GM12892 (cell line): ENCODE results near the gene MGAT4B.

Experiments
- DNase-seq: peaks from one replicate; pipeline ENCODE4 v3.0.0; 2011; ENCODE audit not compliant: insufficient read length
- FAIRE-seq: peaks from 2 replicates; lab custom pipeline; 2011; peaks lifted over from hg19 to GRCh38; lab: Jason Lieb, UNC
- POLR2A ChIP-seq: IDR thresholded peaks from 2 replicates; pipeline ENCODE4 v1.6.1; 2011; ENCODE audit warnings: low read depth, low read length, control low read depth
- POLR2AphosphoS5 ChIP-seq: IDR thresholded peaks from 2 replicates; pipeline ENCODE4 v1.6.1; 2011; ENCODE audit warnings: low read depth, low read length, control low read depth
- TAF1 ChIP-seq: IDR thresholded peaks from 2 replicates; pipeline ENCODE4 v1.6.1; 2011; ENCODE audit warnings: low read depth, mild to moderate bottlenecking, control low read depth, low read length, borderline replicate concordance

The MGAT4B gene

DNA sequence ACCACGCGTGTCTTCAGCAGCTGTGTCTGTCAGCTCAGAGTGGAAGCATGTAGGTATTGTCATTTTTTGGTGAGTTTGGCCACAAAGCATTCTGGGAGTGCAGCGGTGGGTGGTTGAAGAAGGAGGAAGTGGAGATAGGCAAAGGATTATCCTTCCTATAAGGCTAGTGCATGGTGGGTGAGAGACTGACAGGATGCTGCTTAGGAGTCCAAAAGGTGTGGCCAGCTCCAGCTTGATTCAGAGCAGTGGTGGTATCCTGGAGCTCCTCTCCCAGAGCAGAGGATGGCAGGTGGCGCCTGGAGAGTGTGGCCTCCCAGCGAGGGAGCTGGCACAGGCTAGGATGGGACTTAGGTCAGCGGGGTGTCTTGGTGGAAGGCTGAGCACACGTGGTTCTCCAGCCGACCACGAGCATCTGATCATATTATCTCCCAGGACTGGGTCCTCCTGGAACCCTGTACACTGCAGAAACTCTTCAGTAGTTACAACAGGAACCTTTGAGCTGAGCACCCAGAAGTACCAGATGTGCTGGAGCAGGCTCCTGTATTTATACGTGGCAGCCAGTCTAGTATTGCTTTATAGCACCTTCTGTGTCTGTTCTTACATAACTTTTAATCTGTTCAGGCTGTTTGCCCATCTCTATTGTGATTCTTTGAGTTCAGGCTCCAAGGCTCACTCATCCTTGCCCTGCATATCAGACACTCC, 44.4 kb downstream of the MGAT4B start:
- peak; percentile 66 for FAIRE-seq
- no peak for TF ChIP-seq POLR2A
- TF ChIP-seq TAF1 = no peak
- TF ChIP-seq POLR2AphosphoS5 = no peak
- no peak for DNase-seq

GRCh38 chr5:179759581-179760551, 46.8 kb downstream of the MGAT4B start:
- peak; percentile 82 for FAIRE-seq
- TF ChIP-seq TAF1 (no peak), POLR2AphosphoS5 (no peak), POLR2A (no peak)
- DNase-seq = peak; percentile 45

- TF ChIP-seq POLR2AphosphoS5 = no peak
- no peak for TF ChIP-seq POLR2A
- TF ChIP-seq TAF1 = no peak
- DNase-seq (no peak), FAIRE-seq (no peak)
Measured at GRCh38 chr5:179758955-179759354, 47.7 kb downstream of the MGAT4B start.

DNA sequence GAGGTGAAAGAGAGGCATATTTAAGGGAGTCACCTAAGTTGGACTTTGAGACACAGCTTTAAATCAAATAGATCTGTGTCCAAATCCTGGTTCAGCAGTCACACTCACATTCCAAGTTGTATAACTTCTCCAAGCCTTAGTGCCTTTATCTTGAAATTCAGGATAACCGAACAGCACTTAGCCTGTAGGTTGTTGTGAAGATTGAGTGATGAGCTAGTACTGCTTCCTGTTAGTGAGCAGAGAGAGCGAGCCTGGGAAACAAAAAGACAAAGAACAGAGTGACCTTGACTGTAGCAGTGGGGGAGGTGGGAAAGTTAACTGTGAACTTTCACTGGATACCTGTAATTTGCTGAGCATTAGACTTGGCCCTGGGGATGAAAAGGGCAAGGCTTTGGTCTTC, 51.6 kb downstream of the MGAT4B start:
- DNase-seq (no peak), FAIRE-seq (no peak)
- TF ChIP-seq TAF1 = no peak

- no peak for TF ChIP-seq TAF1
- TF ChIP-seq POLR2AphosphoS5 = no peak
- TF ChIP-seq POLR2A = no peak
- no peak for FAIRE-seq
Measured at GRCh38 chr5:179753971-179754370, 52.7 kb downstream of the MGAT4B start.

DNA sequence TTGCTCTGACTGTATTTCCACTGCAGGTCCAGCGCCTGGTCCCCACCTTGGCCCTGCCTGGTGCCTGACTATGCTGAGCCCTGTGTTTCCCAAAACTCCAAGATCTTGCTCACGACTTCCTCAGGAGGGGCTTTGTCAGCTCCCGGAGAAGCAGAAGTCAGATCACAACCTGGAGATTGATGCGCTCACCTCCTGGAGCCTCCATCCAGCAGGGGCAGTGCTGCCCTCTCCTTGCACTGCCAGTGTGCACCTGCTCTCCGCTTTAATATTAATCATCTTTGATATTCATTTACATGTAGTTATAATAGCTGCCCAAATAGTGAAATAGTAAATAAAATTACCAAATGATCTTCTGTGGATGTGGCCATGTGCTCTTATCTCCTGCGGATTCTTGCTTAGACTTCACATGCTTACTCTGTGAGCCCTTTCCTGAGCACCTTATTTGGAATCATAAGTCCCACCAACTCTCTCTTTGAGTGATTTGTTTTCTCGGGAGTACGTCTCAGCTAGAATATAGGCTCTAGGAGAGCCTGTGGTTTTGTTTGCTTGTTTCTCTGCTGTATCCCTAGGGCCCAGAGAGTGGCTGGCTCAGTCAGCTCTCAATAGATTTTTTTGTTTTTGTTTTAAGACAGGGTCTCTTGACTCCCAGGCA, 56.7 kb downstream of the MGAT4B start:
- TF ChIP-seq POLR2AphosphoS5 (no peak), TAF1 (no peak), POLR2A (no peak)
- DNase-seq (no peak), FAIRE-seq (no peak)

More at GRCh38 chr5:179753971-179754370, 52.7 kb downstream of the MGAT4B start:
- no peak for DNase-seq

DNA sequence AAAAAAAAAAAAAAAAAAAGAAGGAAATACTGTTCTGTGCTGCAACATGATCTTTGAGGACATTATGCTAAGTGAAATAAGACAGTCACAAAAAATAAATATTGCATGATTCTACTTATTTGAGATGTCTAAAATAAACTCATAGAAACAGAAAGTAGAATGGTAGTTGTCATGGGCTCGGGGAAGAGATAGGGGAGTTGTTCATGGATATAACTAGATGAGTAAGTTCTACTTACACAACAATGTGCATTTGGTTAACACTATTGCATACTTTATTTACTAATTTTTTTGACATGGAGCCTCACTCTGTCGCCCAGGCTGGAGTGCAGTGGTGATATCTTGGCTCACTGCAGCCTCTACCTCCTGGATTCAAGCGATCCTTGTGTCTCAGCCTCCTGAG, 58.9 kb downstream of the MGAT4B start:
- no peak for DNase-seq
- no peak for FAIRE-seq
- no peak for TF ChIP-seq POLR2A
- no peak for TF ChIP-seq POLR2AphosphoS5
- no peak for TF ChIP-seq TAF1
